ENCODE data around the gene EIF3F. TPM values are rescaled to one million over a fixed set of nuclear protein-coding genes. Genes with fewer than 3 reads are reported as not detected.

Gene EIF3F
- polyA plus RNA-seq, 2 of the 4 experiments (the other 2 are of a cell fraction) = 119 to 293 TPM

GRCh38 chr11:7981619-7982157 lies 5.4 kb upstream of the EIF3F start:
- POLR2A ChIA-PET = no interaction called here
- H3K4me2 ChIP-seq = no peak overlapping the region
- TF ChIP-seq SREBF2 (IDR thresholded peaks at IDR 0.05) = no peak
- no peak for TF ChIP-seq HMGXB4 (CRISPR knock-in tag; IDR thresholded peaks at IDR 0.05; ENCODE audit: borderline replicate concordance)
- no peak for TF ChIP-seq NR3C1 (IDR thresholded peaks at IDR 0.05)
- no peak for TF ChIP-seq JUNB (IDR thresholded peaks at IDR 0.05)
- TF ChIP-seq RFX5 (IDR thresholded peaks at IDR 0.05) = no peak
- no peak for TF ChIP-seq POLR2AphosphoS2 (conservative IDR thresholded peaks at IDR 0.05; ENCODE audit: low read length)
- no peak for TF ChIP-seq ZSCAN20 (CRISPR knock-in tag; IDR thresholded peaks at IDR 0.05)
- no peak for TF ChIP-seq ATOH8 (CRISPR knock-in tag; IDR thresholded peaks at IDR 0.05; ENCODE audit: low read depth)
- TF ChIP-seq KDM5A (IDR thresholded peaks at IDR 0.05) = no peak
- TF ChIP-seq, protein P1, sequence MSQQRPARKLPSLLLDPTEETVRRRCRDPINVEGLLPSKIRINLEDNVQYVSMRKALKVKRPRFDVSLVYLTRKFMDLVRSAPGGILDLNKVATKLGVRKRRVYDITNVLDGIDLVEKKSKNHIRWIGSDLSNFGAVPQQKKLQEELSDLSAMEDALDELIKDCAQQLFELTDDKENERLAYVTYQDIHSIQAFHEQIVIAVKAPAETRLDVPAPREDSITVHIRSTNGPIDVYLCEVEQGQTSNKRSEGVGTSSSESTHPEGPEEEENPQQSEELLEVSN (IDR thresholded peaks at IDR 0.05; ENCODE audit: borderline replicate concordance, low read depth) = no peak
- no peak for TF ChIP-seq HEYL (CRISPR knock-in tag; IDR thresholded peaks at IDR 0.05)
- TF ChIP-seq TFCP2L1 (CRISPR knock-in tag; IDR thresholded peaks at IDR 0.05) = no peak
- H3K27ac ChIP-seq = no peak overlapping the region
- 31% methylated on average over 1 of the region's 1 CpG for WGBS (ENCODE audit: missing lambda C conversion rate)
- no peak overlapping the region for H3K4me3 ChIP-seq
- CTCF ChIA-PET = no interaction called here
- no peak for FAIRE-seq
- ATAC-seq = no peak
- no peak for DNase-seq (ENCODE audit: low read depth in 1 of 2, low spot score in 1 of 2)
- peaks cover 11% of the 10 kb centered on the region for H3K4me1 ChIP-seq
- H3K9me3 ChIP-seq = no peaks in the 10 kb centered on the region

GRCh38 chr11:7982582-7983119 lies 4.5 kb upstream of the EIF3F start:
- ChIA-PET CTCF (interaction anchor here (1.8 to 5.3 kb wide), 2 partner anchors 78 to 89 kb away, joined by 5 to 114 read pairs; no protein-coding TSS in a partner anchor), POLR2A (no interaction called here)
- 14% methylated on average over 1 of the region's 1 CpG for WGBS (ENCODE audit: missing lambda C conversion rate)
- no peak for FAIRE-seq
- no peak for DNase-seq (ENCODE audit: low read depth in 1 of 2, low spot score in 1 of 2)
- no peak for ATAC-seq
- TF ChIP-seq HMGXB4 (CRISPR knock-in tag; IDR thresholded peaks at IDR 0.05; ENCODE audit: borderline replicate concordance) = no peak
- no peak for TF ChIP-seq GATA3 (IDR thresholded peaks at IDR 0.05; ENCODE audit: borderline replicate concordance)
- no peak for TF ChIP-seq FOXS1 (CRISPR knock-in tag; IDR thresholded peaks at IDR 0.05)
- no peak for TF ChIP-seq EHF (CRISPR knock-in tag; IDR thresholded peaks at IDR 0.05)
- no peak for TF ChIP-seq FOSL2 (IDR thresholded peaks at IDR 0.05)
- no peak for TF ChIP-seq FOSL2 (CRISPR knock-in tag; IDR thresholded peaks at IDR 0.05)
- TF ChIP-seq CEBPB (IDR thresholded peaks at IDR 0.05) = no peak
- TF ChIP-seq RNF2 (IDR thresholded peaks at IDR 0.05; ENCODE audit: borderline replicate concordance, low read depth) = no peak
- no peak for TF ChIP-seq POLR2A (IDR thresholded peaks at IDR 0.05; ENCODE audit: low read length)
- TF ChIP-seq PHF8 (IDR thresholded peaks at IDR 0.05; ENCODE audit: borderline replicate concordance, low read depth) = no peak
- no peak for TF ChIP-seq HDAC2 (IDR thresholded peaks at IDR 0.05)
- TF ChIP-seq NR3C1 (IDR thresholded peaks at IDR 0.05) = no peak
- no peak for TF ChIP-seq ESRRA (IDR thresholded peaks at IDR 0.05; ENCODE audit: borderline replicate concordance, low read length)
- Histone ChIP-seq H3K9me3 (no peaks in the 10 kb centered on the region), H3K4me1 (peaks cover 4% of the 10 kb centered on the region; the same call in 2 of the 3 replicates), H3K4me2 (no peak overlapping the region), H3K27ac (no peak overlapping the region), H3K4me3 (no peak overlapping the region)

Data from A549 (cell line).